GM04503 (cell line): ENCODE data around the gene WDR86.

ENCODE experiments used
- DNase-seq: peaks from one replicate; pipeline ENCODE4 v3.0.0-alpha.2; 2012; ENCODE audit warnings: low read depth

The WDR86 gene

DNA sequence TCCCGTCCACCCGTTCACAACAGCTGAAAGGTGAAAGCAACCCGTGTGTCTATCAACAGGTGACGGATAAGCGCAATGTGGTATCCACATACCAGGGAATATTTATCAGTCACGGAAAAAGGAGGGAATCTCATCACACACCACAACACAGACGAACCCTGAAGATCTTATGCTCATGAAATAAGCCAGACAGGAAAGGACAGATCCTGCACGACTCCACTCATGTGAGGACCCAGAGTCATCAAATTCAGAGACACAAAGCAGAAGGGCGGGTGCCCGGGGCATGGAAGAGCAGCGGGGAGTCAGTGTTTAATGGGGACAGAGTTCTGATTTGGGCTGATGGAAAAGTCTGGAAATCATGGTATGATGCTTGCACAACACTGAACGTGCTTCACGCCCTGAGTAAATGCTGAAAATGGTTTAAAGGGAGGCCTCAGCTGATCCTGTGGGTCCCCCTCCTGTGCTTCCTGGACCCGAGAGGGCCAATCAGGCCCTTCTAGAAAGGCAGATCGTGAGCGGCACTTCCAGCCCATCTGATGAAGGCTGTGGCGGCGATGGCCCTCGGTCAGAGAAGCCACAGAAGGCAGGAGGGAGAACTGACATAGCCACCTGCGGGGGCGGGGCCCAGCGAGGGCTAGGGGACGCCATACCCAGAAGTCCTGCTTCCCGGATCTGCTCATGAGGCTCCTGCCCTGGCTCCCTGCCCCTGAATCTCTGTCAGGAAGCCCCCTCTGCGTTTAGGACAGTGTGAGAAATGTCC, 19.1 kb downstream of the WDR86 start:
- DNase-seq: no peak

DNA sequence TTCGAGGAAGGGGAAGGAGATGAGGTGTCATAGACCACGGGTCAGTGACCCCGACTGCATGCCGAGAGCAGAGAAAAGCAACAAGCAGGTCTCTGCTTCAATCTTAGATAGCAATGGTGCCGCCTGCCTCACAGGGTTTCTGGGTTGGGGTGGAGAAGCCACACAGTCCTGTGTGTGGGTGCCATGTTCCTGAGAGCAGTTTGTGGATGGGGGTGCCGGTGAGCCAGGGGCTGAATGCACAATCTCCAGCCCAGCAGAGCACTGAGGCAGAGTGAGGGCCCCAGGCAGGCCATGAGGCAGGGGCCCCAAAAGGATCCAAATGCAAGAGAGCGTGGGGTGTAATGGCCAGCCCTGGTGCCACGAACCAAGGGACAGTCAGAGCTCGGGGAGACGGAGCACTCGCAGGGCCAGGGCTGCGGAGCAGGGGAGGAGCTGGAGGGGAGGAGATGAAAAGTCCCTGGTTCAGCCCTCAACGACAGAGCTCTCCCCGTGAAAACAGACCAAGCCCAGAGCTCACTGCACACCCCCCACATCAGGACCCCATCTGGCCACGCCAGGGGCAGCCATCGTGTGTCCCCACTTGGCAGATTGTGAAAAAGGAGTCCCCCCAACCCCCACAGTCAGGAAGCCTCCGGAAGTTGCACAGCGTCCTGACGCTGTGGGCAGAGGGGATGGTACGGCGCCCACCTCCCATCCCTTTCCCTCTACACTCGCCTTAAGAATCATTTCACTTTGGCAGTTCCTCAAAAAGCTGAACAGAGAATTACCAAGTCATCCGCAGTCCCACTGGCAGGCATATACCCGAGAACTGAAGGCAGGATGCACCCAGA, 19.9 kb downstream of the WDR86 start:
- no peak for DNase-seq

DNA sequence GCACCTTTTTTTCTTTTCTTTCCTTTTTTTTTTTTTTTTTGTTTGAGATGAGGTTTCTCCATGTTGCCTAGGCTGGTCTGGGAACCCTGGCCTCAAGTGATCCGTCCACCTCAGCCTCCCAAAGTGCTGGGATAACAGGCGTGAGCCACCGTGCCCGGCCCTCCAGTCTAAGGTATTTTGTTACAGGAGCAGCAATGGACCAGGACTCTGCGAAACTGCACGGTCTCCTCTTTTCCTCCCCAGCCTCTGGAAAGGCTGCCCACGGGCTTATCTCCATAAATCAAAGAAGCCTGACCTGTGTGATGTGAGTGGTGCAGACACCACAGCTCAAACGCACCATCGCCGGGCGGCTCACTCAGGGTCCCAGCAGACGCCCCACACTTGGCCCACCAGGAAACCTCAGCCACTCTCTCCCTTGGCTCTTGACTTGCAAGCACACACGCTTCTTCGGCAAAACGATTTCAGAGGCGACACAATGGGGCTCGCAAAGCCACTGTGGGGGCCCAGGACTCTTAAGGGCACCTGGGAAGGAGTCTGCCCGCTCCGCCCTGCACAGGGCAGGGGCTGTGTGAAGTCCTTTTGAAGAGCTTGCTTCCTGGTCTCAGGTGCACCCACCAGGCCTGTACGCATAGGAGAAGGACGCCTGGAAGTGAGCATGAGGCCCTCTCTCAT, 20.6 kb downstream of the WDR86 start:
- DNase-seq: no peak

DNA sequence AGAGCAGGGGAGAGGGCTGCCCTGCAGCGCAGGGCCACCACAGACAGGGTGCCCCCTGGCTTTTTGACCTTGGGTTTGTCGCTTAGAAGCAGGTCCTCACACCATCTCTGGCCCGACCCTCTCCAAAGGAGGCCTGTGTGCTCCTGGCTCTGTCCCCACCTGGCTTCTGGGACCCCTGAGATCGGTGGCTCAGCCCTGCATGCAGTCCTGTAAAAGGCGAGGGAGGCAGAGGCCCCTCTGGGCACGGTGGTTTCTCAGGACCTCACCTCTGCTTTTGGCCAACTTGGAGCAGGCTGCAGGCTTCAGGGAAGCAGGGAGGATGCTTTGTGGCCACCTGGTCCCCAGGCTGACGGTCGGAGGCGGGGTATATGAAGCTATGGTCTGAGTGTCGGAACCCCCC, 21.4 kb downstream of the WDR86 start:
- no peak for DNase-seq

DNA sequence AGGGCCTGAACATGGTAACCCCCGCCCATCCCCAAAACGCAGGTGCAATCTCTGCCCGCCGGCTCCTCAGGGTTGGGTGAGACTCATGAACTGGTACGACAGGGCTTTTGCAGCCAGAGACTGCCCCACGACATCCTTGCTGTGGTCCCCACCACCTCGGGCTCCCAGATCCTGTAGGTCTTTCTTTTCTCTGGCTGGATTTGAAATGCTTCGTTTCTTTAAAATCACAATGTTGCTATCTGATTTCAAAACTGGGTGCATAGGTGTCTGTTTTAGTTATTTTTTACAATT, 21.9 kb downstream of the WDR86 start:
- DNase-seq: no peak

DNA sequence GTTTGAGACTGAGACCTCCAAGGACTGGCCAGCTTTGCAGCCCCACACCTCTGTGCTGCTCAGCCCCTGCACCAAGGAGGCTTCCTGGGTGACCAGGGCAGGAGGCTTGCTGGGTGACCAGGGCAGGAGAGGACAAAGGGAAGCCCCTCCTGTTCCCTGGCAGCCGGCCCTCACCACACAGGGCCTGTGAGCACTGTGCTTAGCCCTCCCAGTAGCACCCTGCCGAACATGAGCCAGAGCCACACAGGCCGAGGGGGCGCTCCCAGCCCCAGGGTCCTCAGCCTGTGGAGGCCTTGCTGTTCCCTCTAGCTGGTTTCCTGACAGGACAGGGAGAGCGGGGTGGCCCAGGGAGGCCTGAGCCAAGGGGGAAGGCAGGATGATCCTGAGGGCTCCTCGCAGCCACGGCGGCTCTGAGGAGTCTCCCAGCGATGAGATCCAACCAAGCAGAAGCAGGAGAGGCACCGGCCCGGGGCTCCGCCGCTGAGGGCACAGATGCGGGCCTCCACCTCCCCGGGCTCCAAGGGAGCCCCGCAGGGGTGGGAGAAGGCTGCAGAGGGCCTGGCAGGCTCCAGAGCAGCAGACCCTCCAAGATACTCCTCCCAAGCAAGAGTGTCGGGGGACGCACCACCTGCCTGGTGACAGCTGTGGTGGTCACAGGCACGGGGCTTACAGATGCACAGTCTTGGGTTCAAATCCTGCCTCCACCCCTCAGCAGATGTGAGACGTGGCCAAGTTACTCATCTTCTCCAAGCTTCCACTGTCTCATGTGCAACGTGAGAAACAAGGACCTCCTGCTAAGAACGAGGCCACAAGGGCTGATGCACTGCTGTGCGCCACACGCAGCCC, 22.5 kb downstream of the WDR86 start:
- no peak for DNase-seq

DNA sequence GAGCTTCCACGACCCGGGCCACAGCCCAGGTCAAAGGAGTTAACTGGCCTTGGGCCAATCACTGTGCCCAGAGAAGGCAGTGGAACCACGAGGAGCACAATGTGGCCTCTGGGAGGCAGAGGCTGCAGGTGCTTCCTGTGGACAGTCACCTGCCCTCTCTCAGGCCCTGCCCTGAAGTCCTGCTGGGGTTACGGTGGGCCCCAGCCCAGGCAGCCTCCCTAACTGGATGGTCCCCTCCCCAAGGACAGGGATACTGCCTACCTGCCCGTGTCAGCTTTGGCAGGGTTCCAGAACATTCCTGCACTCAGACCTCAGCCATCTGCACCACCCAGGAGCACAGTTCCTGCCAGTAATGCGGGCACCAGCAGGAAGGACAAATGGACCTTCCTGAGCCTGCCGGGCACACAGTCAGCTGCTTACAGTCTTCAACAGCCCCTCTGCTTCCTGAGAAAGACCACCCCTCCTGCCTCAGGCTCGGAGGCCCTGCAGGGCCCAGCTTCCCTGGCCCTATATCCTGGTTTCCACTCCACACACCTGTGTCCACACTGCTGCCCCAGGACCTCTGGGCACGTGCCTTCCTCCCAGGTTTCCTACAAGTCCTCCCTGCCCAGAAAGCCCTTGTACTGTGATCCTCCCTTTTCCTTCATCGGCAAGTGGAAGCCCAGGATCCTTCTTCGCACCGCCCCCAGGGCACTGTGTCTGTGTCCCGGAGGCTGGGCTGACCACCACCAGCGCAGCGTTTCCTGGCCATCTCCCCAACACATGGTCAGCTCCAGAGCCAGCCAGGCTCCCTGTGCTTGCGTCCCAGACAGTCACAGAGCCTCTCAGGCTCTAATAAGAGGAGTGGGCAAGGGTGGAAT, 23.3 kb downstream of the WDR86 start:
- no peak for DNase-seq

DNA sequence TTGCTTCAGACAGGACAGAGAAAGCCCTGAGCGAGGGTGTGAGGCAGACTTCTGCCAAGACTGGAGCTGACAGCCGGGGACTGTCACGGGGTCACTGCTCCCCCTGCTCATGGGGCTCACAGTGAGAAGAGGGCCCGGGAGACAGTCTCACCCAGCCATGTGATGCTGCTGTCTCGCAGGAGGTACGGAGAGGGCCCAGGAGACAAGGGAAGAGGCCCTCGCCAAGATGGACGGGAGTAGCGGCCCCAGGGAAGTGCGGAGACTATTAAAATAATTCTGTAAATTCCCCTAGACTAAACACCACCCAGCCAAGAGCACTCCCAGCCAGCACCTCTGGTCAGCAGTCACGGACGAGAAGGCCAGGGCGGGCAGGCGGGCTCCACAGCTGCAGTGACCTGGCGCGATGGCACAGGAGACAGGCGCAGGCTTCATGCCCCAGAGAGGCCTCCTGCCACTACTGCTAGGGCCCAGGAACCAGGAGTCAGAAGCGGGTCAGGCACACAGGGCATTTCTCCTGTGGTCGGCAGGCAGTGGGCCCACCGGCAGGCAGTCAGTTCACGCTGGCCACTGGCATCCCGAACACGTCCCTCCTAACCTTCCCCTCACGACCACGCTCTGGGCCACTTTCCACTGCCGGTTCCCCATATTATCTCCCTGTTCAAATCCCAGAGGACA, 24.1 kb downstream of the WDR86 start:
- DNase-seq: no peak

DNA sequence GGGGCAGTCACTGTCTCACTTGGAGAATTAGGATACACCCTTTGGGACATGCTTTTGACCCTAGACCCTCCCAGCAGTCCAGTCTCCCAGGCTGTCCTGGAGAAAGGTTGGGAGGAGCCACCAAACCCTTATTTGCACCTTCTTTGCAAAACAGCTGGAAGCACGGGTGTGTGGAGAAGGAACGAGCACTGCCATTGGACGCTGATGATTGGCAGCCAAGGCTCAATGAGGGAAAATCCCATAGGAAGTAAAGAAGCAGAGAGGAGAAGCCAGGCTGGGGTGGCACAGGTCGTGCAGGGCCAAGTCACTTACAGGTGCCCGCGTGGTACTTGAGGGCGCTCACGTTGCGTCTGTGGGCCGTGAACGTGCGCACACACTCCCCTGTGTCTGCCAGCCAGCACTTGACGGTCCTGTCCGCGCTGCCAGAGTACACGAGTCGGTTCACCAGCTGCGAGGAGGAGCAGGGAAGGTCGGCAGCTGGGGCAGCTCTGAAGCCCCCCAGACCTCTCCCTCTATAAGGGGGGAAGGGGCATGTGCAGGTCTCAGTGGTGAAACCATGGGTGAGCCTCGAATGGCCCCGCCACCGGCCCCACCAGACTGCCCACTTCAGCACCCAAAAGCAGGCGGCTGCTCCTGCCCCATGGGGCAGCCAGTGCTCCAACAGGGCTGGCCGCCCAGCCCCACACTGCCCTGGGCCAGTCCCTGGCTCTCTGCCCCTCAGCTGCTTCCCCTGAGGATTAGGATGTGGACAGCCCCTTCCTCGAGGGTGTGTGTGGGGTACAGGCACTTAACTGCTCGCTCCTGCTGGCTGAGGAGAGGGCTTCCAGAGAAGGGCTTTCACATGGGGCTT, 24.8 kb downstream of the WDR86 start:
- no peak for DNase-seq

DNA sequence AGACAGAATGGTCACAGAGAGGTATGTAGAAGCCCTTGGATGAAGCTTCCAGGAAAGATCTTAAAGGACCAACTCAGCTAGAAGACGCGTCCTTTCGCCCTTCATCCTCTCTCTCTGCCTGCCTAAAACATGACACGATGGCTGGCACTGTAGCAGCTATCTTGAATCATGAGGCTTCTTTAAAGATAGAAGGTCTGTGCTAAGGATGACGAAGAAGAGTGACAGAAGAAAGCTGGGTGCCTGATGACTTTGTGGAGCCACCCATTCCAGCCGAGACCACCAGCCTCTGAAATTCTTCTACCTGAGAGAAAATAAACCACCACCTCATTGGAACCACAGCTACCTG, 25.5 kb downstream of the WDR86 start:
- no peak for DNase-seq

DNA sequence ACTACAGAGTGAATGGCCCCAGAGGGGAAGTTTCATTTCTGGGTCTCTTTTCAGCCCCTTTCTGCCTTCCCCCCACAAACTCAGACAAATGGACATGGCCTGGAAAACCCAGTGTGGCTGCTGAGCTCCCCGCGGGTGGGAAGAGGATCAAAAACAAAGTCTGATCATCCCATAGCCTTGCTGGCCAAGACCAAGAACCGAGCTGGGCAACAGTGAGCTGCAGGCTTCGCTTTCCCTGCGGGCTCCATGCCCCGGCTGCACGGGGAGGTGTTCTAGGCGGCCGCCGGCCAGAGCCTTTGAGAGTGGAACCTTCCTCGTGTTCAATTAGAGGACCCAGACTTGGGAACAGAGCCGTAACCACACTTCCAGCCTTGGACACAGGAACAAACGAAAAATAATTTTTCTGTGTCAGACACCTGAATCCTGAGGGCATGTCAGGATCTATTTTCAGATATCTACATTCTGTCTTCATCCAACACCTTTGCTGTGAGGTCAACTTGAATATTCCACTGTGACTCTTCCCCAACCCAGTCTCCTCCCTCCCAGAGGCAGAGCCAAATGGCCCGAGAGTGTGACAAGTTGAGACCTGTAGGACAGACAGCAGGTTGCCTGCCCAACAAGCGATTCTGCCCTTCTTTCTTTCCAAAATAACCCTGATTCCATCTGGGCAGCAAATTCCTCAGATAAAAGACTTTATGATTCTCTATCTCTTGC, 26.0 kb downstream of the WDR86 start:
- DNase-seq: no peak

DNA sequence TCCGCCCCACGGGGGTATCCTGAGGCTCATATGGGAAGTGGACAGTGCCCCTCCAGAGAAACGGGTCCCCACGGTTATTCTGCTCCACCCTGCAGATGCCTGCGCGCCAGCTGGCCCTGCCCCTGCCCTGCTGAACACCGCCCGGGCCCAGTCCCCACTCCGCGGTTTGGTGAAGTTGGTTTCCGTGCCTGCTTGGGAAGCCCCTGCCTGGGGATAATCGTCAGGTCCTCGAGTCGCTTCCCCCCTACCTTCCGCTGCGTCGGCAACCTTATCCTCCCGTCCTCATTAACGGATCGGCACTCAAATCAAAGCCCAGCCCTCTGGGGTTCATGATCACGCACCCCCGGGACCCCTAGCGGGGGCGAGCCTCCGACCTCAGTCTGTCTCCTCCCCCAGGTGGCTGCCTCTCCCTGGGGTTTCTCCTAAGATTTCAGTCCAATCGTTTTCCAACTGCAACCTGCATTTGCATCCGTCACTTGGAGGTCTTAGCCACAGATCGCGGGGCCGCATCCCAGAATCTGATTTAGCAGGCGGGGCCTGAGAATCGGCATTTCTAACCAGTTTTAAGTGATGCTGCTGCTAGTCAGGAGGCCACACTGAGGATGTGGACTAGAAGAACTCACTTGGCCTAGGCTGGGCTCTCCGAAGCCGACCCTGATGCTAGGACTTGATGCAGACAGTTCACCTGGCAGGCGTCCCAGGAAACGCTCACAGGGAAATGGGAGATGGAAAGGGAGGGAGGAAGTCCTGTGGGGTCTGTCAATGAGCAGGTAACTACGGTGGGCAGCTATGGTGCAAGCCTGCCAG, 27.6 kb downstream of the WDR86 start:
- DNase-seq: no peak

DNA sequence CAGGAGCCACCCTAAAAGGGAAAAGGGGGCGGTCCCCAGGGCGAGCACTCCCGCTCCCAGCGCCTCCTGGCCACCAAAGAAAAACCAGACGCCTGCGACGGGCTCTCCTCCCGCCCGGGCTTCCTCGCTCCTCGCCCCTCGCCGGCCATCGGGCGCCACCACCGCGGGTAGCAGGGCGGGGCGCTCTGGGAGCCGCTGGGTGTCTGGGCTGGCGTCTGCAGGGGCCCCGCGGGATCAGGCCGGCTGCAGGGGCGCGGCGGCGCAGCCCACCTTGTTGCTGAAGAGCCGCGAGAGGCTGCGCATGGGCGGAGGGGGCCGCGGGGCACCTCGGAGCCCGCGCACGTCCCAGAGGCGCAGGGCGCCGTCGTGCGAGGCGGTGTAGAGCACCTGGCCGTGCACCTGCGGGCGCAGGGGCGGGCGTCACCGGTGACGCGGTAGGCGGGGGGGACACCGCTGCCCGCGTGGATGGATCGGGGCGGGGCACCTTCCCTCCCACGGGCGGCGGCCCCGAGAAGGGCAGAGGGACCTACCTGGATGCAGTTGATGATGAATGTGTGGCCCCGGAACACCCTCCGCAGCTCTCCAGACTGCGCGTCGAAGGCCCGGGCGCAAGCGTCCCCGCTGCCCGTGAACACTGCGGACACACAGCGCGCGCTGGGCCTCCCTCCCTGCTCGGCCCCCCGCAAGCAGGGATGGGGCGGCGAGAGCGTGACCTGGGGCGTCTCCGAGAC, 28.3 kb downstream of the WDR86 start:
- DNase-seq: no peak

DNA sequence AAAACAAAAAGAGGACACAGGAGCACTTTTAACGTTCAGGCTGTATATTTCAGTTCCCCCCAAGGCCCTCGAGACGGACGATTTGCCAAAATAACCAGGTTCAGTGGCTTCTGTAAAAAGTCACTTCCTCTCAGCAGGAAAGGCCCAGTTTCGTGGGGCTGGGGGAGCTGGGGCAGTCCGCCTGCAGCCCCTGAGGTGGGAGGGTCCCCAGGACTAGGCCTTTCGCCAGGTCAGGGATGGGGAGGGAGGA, 28.8 kb downstream of the WDR86 start:
- no peak for DNase-seq

DNA sequence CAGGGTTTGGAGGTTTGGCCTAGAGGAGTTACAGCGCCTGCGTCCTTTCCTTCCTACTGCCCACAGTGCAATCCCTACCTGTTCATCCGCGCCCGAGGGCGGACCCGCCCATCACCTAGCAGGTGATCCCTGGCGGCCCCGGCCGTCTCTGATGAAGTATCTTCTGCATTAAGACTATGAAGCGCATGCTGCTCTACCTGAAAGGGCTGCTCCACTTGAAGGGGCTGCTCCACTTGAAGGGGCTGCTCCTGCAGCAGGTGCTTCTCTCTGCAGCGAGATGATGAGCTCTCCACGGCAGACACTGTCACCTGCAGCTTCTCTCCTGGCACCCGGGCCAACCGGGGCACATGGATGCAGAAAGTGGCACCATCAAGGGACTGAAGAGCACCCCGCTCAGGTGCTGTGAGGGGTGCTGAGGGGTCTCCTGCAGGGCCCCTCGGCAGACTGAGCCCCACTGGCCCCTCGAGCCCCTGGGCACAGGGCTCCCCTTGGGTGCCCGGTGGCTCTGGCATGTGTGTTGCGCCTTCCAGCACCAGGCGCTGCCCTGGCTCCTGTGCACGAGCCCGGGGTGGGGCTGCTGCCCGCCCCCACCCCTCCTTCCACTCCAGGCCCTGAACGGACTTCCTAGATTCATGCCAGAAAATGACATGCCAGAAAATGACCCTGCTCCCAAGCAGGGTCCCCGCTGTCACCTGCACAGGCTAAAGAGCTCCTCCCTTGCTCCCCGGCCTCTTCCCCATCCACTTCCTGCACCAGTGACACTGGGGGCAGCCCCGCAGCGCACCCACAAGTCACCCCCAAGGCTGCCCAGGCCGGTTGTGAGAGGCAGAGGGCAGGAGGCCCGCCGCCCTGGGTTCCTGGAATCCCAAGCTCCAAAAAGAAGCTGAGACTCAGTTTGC, 29.4 kb downstream of the WDR86 start:
- DNase-seq: no peak

DNA sequence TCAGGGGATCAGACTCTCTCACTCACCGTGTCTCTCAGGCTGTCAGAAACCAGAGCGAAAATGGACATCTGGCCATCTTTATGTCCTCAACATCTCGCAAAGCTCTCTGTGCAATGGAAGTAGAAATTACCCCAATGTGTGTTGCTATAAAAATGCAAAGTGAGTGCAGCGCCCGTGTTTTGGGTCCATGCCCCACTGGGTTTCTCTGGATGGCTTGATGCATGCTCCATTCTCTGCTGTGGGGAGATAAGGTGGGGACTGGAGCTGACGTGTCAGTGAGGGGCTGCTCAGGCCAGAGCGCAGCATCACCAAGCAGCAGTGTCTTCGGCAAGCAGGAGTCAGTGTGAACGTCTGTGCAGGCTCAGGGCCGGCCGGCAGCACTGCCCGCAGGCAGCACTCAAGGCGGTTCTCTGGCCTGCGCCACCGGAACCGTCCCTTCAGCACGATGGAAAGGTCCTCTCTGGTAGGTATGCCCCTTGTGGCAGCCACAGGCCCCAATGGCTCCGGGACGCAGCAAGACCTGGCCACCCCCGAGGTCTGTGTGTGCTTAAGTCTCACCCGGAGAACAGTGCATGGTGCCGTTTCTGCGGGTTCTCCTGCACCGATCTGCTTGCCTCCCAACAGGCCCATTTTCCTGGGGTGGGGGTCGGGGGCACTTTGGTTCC, 30.2 kb downstream of the WDR86 start:
- DNase-seq: no peak

DNA sequence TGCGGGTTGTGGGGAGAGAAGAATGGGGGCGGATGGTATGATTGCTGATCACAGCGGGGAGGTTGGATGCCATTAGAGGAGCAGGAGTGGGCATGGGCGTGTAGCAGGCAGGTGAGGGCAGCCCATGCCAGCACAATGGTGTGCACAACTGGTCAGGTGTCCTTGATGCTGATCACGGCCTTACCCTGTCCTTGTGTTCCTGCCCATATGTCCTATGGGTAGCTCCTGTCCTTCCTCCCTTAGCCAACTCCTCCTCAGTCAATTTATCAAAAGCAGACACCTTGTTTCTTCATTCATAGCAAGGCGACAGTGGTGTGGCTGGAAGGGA, 30.7 kb downstream of the WDR86 start:
- no peak for DNase-seq
